Neural cell (in vitro differentiated cells): Measurements from ENCODE around the gene RBFOX2.

Source experiments
- EP300 ChIP-seq: fragments of 450-650 bp; conservative IDR thresholded peaks from 2 replicates; pipeline ENCODE4 v1.6.1; 2014; ENCODE audit warnings: antibody characterized with exemption, mild to moderate bottlenecking, moderate library complexity; ENCODE audit not compliant: poor library complexity, severe bottlenecking
- EZH2 ChIP-seq: fragments of 200-600, 300-800 bp; shearing (Covaris generic), sonication (generic); IDR thresholded peaks from 2 replicates; pipeline ENCODE4 v1.6.1; 2014; ENCODE audit warnings: antibody characterized with exemption, low read length, borderline replicate concordance, mild to moderate bottlenecking; ENCODE audit not compliant: insufficient read depth, poor library complexity, severe bottlenecking
- MXI1 ChIP-seq: fragments of 450-650 bp; conservative IDR thresholded peaks from 2 replicates; pipeline ENCODE4 v1.6.1; 2014; ENCODE audit warnings: antibody characterized with exemption, mild to moderate bottlenecking; ENCODE audit not compliant: poor library complexity, severe bottlenecking
- POLR2AphosphoS5 ChIP-seq: IDR thresholded peaks from 2 replicates; pipeline ENCODE4 v1.6.1; 2012
- RAD21 ChIP-seq: fragments of 450-650 bp; conservative IDR thresholded peaks from 2 replicates; pipeline ENCODE4 v1.6.1; 2014; ENCODE audit warnings: antibody characterized with exemption, mild to moderate bottlenecking, moderate library complexity
- TAF1 ChIP-seq: IDR thresholded peaks from 2 replicates; pipeline ENCODE4 v1.6.1; 2012; ENCODE audit warnings: low read depth
- TF ChIP-seq, protein P1 (sequence below): fragments of 450-650 bp; IDR thresholded peaks from 2 replicates; pipeline ENCODE4 v1.5.1; 2014; ENCODE audit warnings: antibody characterized with exemption, mild to moderate bottlenecking, moderate library complexity; ENCODE audit not compliant: poor library complexity, severe bottlenecking

DNA sequence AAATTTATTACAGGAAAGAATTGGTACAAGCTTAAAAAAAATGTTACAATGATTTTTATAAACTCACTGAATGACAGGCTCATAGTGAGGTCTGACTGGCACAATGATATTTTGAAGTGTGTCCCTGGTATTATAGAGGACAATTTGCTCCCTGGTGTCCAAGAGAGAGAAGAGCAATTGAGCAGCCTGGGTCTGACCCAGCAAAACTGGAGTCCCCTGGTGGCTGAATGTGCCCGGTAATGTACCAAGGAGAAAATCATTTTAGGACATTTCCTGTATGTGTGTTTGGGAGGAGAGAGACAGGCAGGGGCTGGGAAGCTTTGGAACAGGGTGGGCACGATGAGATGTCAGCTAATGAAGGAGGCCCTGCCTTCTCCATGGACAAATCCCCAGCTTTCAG is 185.7 kb downstream of the RBFOX2 start:
- no peak for TF ChIP-seq EZH2
- TF ChIP-seq, protein P1, sequence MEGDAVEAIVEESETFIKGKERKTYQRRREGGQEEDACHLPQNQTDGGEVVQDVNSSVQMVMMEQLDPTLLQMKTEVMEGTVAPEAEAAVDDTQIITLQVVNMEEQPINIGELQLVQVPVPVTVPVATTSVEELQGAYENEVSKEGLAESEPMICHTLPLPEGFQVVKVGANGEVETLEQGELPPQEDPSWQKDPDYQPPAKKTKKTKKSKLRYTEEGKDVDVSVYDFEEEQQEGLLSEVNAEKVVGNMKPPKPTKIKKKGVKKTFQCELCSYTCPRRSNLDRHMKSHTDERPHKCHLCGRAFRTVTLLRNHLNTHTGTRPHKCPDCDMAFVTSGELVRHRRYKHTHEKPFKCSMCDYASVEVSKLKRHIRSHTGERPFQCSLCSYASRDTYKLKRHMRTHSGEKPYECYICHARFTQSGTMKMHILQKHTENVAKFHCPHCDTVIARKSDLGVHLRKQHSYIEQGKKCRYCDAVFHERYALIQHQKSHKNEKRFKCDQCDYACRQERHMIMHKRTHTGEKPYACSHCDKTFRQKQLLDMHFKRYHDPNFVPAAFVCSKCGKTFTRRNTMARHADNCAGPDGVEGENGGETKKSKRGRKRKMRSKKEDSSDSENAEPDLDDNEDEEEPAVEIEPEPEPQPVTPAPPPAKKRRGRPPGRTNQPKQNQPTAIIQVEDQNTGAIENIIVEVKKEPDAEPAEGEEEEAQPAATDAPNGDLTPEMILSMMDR: peak; percentile 13
- no peak for TF ChIP-seq RAD21
- no peak for TF ChIP-seq TAF1
- no peak for TF ChIP-seq POLR2AphosphoS5
- no peak for TF ChIP-seq MXI1
- no peak for TF ChIP-seq EP300
